ENCODE measurements around the gene SHROOM3. TPM values are rescaled to one million over a fixed set of nuclear protein-coding genes. Genes with fewer than 3 reads are reported as not detected.

Gene SHROOM3
- total RNA-seq, 6 donors from 2014 or later: 62.3 to 216 (median 116) TPM

DNA sequence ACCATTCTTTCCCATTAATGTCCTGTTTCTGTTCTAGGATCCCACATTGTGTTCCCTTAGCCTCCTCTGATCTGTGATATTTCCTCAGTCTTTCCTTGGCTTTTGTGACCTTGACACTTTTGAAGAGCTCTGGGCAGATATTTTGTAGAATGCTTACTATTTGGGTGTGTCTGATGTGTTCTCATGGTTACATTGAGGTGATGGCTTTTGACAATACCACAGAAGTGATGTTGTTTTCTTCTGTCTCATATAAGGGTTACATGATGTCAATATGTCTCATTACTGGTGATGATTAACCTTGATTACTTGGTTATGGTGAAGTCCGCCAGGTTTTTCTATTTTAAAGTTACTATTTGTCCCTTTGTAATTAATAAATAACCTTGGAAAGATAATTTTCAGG, 279.2 kb downstream of the SHROOM3 start:
- no peak for TF ChIP-seq POLR2AphosphoS5 (IDR thresholded peaks at IDR 0.05)
- no peak for TF ChIP-seq POLR2A (IDR thresholded peaks at IDR 0.05)
- no peak for TF ChIP-seq EP300 (IDR thresholded peaks at IDR 0.05)
- no peak for TF ChIP-seq CTCF (IDR thresholded peaks at IDR 0.05)
- no peak for ATAC-seq (ENCODE audit: low FRiP score in 2 of 2)
- Histone ChIP-seq H3K27me3 (no peaks in the 10 kb centered on the region), H3K4me1 (peaks cover 3 to 26% (median 9%) of the 10 kb centered on the region in 4 donors), H3K36me3 (peaks cover 0 to 9% (median 0%) of the 10 kb centered on the region in 4 donors), H3K9me3 (no peaks in the 10 kb centered on the region), H3K4me3 (no peak overlapping the region), H3K27ac (no peak overlapping the region)
- 86 to 89% methylated on average over 1 of the region's 1 CpG for WGBS, 2 donors
- no peak for DNase-seq

- 82 to 92% methylated on average over 4 of the region's 4 CpGs for WGBS, 2 donors
- Histone ChIP-seq H3K36me3 (peaks cover 0 to 4% (median 0%) of the 10 kb centered on the region in 4 donors), H3K4me3 (no peak overlapping the region), H3K27ac (no peak overlapping the region), H3K4me1 (peaks cover 0 to 16% (median 0%) of the 10 kb centered on the region in 4 donors), H3K9me3 (no peaks in the 10 kb centered on the region), H3K27me3 (no peaks in the 10 kb centered on the region)
- no peak for ATAC-seq (ENCODE audit: low FRiP score in 2 of 2)
- TF ChIP-seq EP300 (IDR thresholded peaks at IDR 0.05): no peak
- no peak for TF ChIP-seq POLR2A (IDR thresholded peaks at IDR 0.05)
- no peak for TF ChIP-seq CTCF (IDR thresholded peaks at IDR 0.05)
- no peak for TF ChIP-seq POLR2AphosphoS5 (IDR thresholded peaks at IDR 0.05)
- no peak for DNase-seq
Observed at GRCh38 chr4:76716020-76716419, 281.0 kb downstream of the SHROOM3 start.

DNA sequence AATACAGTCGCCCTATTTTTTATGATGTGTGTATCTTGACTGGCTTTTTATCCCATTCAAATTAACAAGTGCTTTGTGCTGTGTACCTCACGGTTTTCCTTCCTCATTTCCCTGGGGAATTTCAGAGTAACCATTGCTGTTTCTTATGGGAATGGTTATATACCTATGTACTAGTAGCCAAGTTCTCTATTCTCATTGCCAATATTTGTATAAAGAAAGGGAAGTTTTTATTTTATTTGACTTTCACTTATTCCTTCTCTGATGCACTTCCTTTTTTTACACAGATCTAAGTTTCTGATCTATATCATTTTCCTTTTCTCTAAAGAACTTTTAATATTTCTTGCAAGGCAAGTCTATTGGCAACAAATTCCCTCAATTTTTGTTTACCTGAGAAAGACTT, 281.6 kb downstream of the SHROOM3 start:
- TF ChIP-seq CTCF (IDR thresholded peaks at IDR 0.05) (no peak), POLR2AphosphoS5 (IDR thresholded peaks at IDR 0.05) (no peak), EP300 (IDR thresholded peaks at IDR 0.05) (no peak)
- no peaks in the 10 kb centered on the region for H3K27me3 ChIP-seq
- no peak for ATAC-seq (ENCODE audit: low FRiP score in 2 of 2)
- peaks cover 0 to 16% (median 0%) of the 10 kb centered on the region in 4 donors for H3K4me1 ChIP-seq
- H3K36me3 ChIP-seq: no peaks in the 10 kb centered on the region
- H3K4me3 ChIP-seq: no peak overlapping the region
- WGBS, 2 donors: 59 to 60% methylated on average over 2 of the region's 2 CpGs
- H3K27ac ChIP-seq: no peak overlapping the region
- H3K9me3 ChIP-seq: no peaks in the 10 kb centered on the region
- DNase-seq: no peak

- no peak overlapping the region for H3K27ac ChIP-seq
- H3K36me3 ChIP-seq: no peaks in the 10 kb centered on the region
- 86 to 93% methylated on average over 1 of the region's 1 CpG for WGBS, 2 donors
- no peak overlapping the region for H3K4me3 ChIP-seq
- H3K9me3 ChIP-seq: no peaks in the 10 kb centered on the region
- TF ChIP-seq CTCF (IDR thresholded peaks at IDR 0.05) (no peak), EP300 (IDR thresholded peaks at IDR 0.05) (no peak)
- DNase-seq (no peak), ATAC-seq (ENCODE audit: low FRiP score in 2 of 2) (no peak)
- H3K27me3 ChIP-seq: no peaks in the 10 kb centered on the region
- peaks cover 0 to 16% (median 0%) of the 10 kb centered on the region in 4 donors for H3K4me1 ChIP-seq
Observed at GRCh38 chr4:76717431-76717830, 282.4 kb downstream of the SHROOM3 start.

DNA sequence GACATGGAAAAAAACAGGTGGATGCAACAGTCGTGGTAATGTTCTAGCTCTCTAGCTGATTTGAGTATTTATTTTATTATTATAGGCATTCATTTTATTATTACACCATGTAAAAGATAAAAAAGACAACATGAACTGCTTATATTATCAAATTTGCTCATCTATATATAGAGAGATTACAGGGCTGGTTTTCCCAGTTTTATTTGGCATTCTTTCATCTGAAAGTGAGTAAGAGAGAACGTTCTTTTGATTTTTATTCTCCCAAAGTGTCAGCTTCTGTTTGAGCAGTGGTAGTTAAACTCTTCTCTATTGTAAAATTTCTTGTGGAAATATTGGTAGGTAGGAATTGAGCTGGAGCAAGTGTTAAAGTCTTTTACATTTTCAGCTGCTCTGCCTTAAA, 283.0 kb downstream of the SHROOM3 start:
- Histone ChIP-seq H3K27me3 (no peaks in the 10 kb centered on the region), H3K4me1 (peaks cover 0 to 17% (median under 1%) of the 10 kb centered on the region in 4 donors), H3K27ac (no peak overlapping the region), H3K9me3 (no peaks in the 10 kb centered on the region), H3K4me3 (no peak overlapping the region), H3K36me3 (no peaks in the 10 kb centered on the region)
- ATAC-seq (ENCODE audit: low FRiP score in 2 of 2) (no peak), DNase-seq (no peak)
- WGBS, 2 donors: 54 to 62% methylated on average over 2 of the region's 2 CpGs
- TF ChIP-seq POLR2AphosphoS5 (IDR thresholded peaks at IDR 0.05) (no peak), EP300 (IDR thresholded peaks at IDR 0.05) (no peak), CTCF (IDR thresholded peaks at IDR 0.05) (no peak), POLR2A (IDR thresholded peaks at IDR 0.05) (no peak)
